Activated CD4-positive, alpha-beta T cell treated with anti-CD3 and anti-CD28 coated beads, Interleukin-2, Interleukin-4, amounts not matched to agents 100 ng/mL and 50 ng/mL, durations not matched to agents 16 hours and 8 hours (primary cell): ENCODE measurements around the gene BIRC7.

Experiments
- DNase-seq: peaks from one replicate; pipeline ENCODE4 v3.0.0-alpha.2; 2020; ENCODE audit warnings: low spot score

Gene BIRC7

GRCh38 chr20:63281742-63282665 lies 46.3 kb downstream of the BIRC7 start:
- no peak for DNase-seq

GRCh38 chr20:63282946-63283345 lies 47.2 kb downstream of the BIRC7 start:
- no peak for DNase-seq

GRCh38 chr20:63283397-63284082 lies 47.8 kb downstream of the BIRC7 start:
- DNase-seq = no peak

GRCh38 chr20:63284083-63284440 lies 48.4 kb downstream of the BIRC7 start:
- no peak for DNase-seq

- no peak for DNase-seq
Observed at GRCh38 chr20:63284544-63284949, 48.8 kb downstream of the BIRC7 start.

- no peak for DNase-seq
Observed at GRCh38 chr20:63284981-63285524, 49.3 kb downstream of the BIRC7 start.

- no peak for DNase-seq
Observed at GRCh38 chr20:63285636-63286615, 50.2 kb downstream of the BIRC7 start.

GRCh38 chr20:63286781-63287696 lies 51.3 kb downstream of the BIRC7 start:
- DNase-seq = no peak

GRCh38 chr20:63287697-63288580 lies 52.2 kb downstream of the BIRC7 start:
- DNase-seq = no peak

GRCh38 chr20:63288581-63289251 lies 53.0 kb downstream of the BIRC7 start:
- no peak for DNase-seq

GRCh38 chr20:63289311-63290135 lies 53.8 kb downstream of the BIRC7 start:
- DNase-seq = no peak
